ENCODE data around the gene PLAC1.

PLAC1 gene

GRCh38 chrX:134670134-134670924 lies 12.1 kb upstream of the PLAC1 start:
- no peak for DNase-seq

GRCh38 chrX:134669378-134670098 lies 11.3 kb upstream of the PLAC1 start:
- DNase-seq: no peak

- no peak for DNase-seq
Measured at GRCh38 chrX:134664202-134664601, 5.9 kb upstream of the PLAC1 start.

GRCh38 chrX:134661295-134661694 lies 3.0 kb upstream of the PLAC1 start:
- DNase-seq: no peak

- DNase-seq: no peak
Measured at GRCh38 chrX:134660627-134661026, 2.4 kb upstream of the PLAC1 start.

- no peak for DNase-seq
Measured at GRCh38 chrX:134659761-134660160, 1.5 kb upstream of the PLAC1 start.

- no peak for DNase-seq
Measured at GRCh38 chrX:134658760-134659023, 421 bp upstream of the PLAC1 start.

- no peak for DNase-seq
Measured at GRCh38 chrX:134654398-134655012, 3.8 kb downstream of the PLAC1 start.

GRCh38 chrX:134653835-134654234 lies 4.4 kb downstream of the PLAC1 start:
- no peak for DNase-seq

- DNase-seq: no peak
Measured at GRCh38 chrX:134650701-134651100, 7.6 kb downstream of the PLAC1 start.

GRCh38 chrX:134649770-134650169 lies 8.5 kb downstream of the PLAC1 start:
- DNase-seq: no peak

GRCh38 chrX:134647477-134647877 lies 10.8 kb downstream of the PLAC1 start:
- DNase-seq: no peak

GRCh38 chrX:134646691-134647090 lies 11.6 kb downstream of the PLAC1 start:
- no peak for DNase-seq

GRCh38 chrX:134645936-134646543 lies 12.2 kb downstream of the PLAC1 start:
- DNase-seq: no peak

GRCh38 chrX:134642386-134642785 lies 15.9 kb downstream of the PLAC1 start:
- no peak for DNase-seq

GRCh38 chrX:134641346-134641745 lies 16.9 kb downstream of the PLAC1 start:
- DNase-seq: no peak

- no peak for DNase-seq
Measured at GRCh38 chrX:134640914-134641313, 17.4 kb downstream of the PLAC1 start.

GRCh38 chrX:134636851-134637250 lies 21.4 kb downstream of the PLAC1 start:
- DNase-seq: no peak

- no peak for DNase-seq
Measured at GRCh38 chrX:134634691-134635090, 23.6 kb downstream of the PLAC1 start.

- DNase-seq: no peak
Measured at GRCh38 chrX:134633832-134634231, 24.4 kb downstream of the PLAC1 start.

- DNase-seq: no peak
Measured at GRCh38 chrX:134633394-134633793, 24.9 kb downstream of the PLAC1 start.

GRCh38 chrX:134632355-134632754 lies 25.9 kb downstream of the PLAC1 start:
- DNase-seq: no peak

GRCh38 chrX:134631426-134632346 lies 26.6 kb downstream of the PLAC1 start:
- no peak for DNase-seq
